HG03432 (cell line): ENCODE measurements around the gene VENTX.
"Not testable (repeated sequence)": the region's sequence is repeated elsewhere in the genome, so short reads cannot be mapped to it uniquely, and the experiment has no call there.

Experiments used
- ATAC-seq: cut with Tn5 transposase; IDR thresholded peaks from one replicate; pipeline ENCODE4 v1.9.1; 2021; ENCODE audit warnings: mild to moderate bottlenecking, moderate library complexity; ENCODE audit not compliant: unreplicated experiment

The VENTX gene

GRCh38 chr10:133214468-133215410, 22.9 kb upstream of the VENTX start:
- ATAC-seq: no peak

DNA sequence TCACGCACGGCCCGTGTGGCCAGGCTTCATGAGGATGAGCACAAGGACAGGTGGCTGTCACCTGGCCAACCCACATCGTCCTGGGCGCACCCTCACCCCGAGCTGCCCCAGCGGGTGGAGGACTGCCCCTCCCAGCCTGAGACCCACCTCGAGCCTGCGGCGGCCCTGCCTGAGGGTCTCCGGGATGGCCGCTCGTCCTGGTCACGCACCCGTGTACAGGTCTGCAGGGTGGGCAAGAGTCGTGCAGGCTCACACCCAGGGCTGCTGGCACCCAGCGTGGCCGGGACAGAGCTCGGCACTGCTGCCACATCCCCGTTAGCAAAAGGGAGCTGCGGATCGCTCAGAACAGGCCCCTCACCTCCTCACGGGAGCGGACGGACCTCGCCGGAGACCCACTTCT, 22.1 kb upstream of the VENTX start:
- ATAC-seq: no peak

GRCh38 chr10:133216776-133217175, 20.9 kb upstream of the VENTX start:
- ATAC-seq: no peak

- ATAC-seq: no peak
Observed at GRCh38 chr10:133217800-133218589, 19.7 kb upstream of the VENTX start.

DNA sequence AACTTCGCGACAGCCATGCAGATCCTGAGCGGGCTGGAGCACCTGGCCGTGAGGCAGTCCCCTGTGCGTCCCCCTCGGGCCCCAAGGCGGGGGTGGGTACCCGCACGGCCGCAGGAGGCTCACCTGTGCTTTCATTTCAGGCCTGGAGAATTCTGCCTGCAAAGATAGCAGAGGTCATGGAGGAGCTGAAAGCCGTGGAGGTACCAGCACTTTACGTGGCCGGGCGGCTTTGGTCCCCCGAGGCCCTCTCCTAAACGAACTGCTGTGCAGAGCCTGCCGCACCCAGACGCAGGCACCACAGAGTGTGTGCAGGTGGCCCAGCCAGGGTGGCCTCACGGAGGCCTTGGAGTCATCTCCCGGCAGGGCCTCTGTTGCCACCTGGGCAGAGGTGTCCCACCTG, 18.8 kb upstream of the VENTX start:
- no peak for ATAC-seq

GRCh38 chr10:133219782-133220181, 17.9 kb upstream of the VENTX start:
- ATAC-seq: no peak

DNA sequence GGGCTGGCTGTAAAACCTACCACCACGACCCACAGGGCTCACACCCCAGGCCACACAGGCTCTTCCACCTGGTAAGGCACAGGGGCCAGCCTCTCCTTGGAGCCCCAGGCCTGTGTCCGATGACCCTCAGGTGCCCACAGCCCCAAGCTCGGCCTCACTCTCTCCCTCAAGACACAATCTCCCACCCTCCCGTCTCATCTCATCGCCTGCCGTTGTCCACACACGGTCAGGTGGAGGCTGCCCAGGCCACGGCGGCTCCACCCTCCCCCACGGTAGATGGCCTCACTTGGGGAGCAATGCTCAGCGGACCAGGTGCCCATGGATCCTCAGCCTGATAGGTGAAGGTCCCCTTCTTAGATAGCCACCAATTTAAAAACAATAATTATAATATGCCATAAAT, 16.3 kb upstream of the VENTX start:
- ATAC-seq: no peak

DNA sequence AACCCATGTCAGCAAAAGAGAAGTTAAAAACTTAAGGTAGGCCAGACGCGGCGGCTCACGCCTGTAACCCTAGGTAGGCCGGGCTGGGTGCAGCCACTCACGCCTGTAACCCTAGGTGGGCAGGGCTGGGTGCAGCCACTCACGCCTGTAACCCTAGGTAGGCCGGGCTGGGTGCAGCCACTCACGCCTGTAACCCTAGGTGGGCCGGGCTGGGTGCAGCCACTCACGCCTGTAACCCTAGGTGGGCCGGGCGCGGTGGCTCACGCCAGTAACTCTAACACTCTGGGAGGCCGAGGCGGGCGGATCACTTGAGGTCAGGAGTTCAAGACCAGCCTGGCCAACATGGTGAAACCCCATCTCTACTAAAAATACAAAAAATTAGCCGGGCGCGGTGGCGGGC, 15.9 kb upstream of the VENTX start:
- ATAC-seq: not testable (repeated sequence)

- no peak for ATAC-seq
Observed at GRCh38 chr10:133224076-133224475, 13.6 kb upstream of the VENTX start.

GRCh38 chr10:133224756-133225372, 12.8 kb upstream of the VENTX start:
- ATAC-seq: no peak

GRCh38 chr10:133225707-133226191, 11.9 kb upstream of the VENTX start:
- ATAC-seq: no peak

- no peak for ATAC-seq
Observed at GRCh38 chr10:133226251-133226808, 11.3 kb upstream of the VENTX start.

DNA sequence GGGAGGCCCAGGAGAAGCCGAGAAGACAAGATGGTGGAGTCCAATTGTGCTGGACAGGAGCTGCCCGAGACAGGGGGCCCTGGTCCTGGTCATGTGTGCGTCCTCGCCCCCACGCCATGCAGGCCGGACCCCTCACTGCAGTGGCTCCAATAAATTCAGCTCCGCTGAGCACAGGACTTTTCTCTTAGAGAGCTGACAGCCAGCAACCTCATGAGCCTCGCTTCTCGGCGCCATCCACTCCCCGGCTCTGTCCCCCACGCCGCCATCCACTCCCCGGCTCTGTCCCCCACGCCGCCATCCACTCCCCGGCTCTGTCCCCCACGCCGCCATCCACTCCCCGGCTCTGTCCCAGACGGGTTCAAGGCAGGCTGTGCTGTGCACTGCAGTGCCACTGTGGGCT, 10.4 kb upstream of the VENTX start:
- no peak for ATAC-seq

GRCh38 chr10:133229265-133230043, 8.2 kb upstream of the VENTX start:
- no peak for ATAC-seq

- no peak for ATAC-seq
Observed at GRCh38 chr10:133230044-133230361, 7.7 kb upstream of the VENTX start, which contains the start of gene UTF1. Gene UTF1, plus strand, starts transcription at chr10:133230217. Its CDS starts 72 bp downstream, at chr10:133230289.

- ATAC-seq: no peak
Observed at GRCh38 chr10:133230387-133231195, 7.1 kb upstream of the VENTX start.

DNA sequence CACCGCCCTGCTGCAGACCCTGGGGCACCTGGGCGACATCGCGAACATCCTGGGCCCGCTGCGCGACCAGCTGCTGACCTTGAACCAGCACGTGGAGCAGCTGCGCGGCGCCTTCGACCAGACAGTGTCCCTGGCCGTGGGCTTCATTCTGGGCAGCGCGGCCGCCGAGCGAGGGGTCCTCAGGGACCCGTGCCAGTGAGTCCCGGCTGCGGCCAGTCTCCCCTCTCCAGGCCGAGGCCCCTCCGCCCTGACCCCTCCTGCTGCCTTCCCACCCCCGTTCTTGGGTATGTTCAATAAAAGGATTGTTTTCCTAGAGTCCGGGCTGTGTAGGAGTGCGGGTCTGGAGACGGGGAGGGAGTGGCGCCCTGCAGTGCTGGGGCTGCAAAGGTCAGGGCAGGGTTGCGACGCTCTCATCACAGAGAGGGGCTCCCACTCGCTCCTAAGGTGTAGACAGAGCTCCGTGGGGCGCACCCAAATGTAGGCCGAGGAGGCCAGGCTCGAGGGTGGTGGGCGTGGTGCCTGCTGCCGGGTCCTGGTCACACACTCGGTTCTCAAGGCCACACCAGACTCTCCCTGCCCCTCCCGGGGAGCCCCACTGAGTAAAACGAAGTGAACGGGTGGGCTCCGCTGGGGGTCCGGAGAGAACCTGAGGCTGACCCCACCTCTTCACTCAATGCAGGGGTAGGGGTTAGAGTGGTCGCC, 6.3 kb upstream of the VENTX start:
- no peak for ATAC-seq

DNA sequence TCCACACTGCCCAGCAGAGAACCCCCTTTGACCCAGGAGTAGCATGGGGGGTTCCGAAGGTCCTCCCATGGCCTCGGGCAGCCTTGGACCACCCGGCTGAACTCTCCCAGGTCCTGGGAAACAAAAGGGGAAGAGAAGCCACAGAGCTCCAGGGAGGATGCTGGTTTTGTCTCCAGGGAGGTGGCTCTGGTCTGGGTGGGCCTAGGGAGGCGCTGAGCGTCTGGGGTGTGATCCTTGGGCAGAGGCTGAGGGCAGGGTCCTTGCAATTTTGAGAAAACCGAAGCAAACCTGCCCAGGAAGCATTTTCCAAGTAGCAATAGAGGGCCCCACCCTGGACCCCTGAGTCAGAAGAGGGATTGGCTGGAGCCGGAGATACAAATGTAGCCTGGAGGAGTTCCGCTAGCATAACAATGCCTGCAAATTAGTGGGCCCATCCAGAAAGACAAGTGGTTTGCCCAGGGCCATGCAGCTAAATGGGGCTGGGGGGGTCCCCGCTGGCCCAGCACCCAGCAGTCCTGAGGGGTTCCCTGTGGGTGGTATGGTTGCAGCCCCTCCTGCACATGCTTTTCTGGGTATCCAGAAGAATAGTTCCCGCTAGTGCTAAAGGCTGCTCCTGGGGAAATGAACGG, 5.6 kb upstream of the VENTX start:
- ATAC-seq: no peak
